H1 (cell line): ENCODE results near the gene TMEM271. TPM values are rescaled to one million over a fixed set of nuclear protein-coding genes. Genes with fewer than 3 reads are reported as not detected.
A peak's percentile ranks its signal among the peaks of the same experiment; 100 is the strongest.

Source experiments
- CTCF ChIA-PET: fragments of 300-600 bp; sonication (Branson Sonifier 250); formaldehyde crosslinking; loops from one replicate; lab custom pipeline; 2021; ENCODE audit not compliant: partially characterized antibody; lab: Charles Lee
- POLR2A ChIA-PET: fragments of 300-600 bp; sonication (Branson Sonifier 250); formaldehyde crosslinking; loops from one replicate; lab custom pipeline; 2021; ENCODE audit warnings: inconsistent platforms; ENCODE audit not compliant: partially characterized antibody; lab: Charles Lee
- DNase-seq, 2 experiments: peaks; one replicate each; pipeline versions ENCODE4 v3.0.0 to v3.0.0-alpha.2; 2010 to 2022; ENCODE audit warnings: low spot score in 2 of 2, low read depth in 1 of 2, mixed read lengths in 1 of 2
- FAIRE-seq: peaks from 2 replicates; lab custom pipeline; 2011; peaks lifted over from hg19 to GRCh38; lab: Jason Lieb, UNC
- H2AFZ ChIP-seq: 2 replicates; pipeline ENCODE4 v1.8.1; 2012; ENCODE audit warnings: low read length, inconsistent platforms
- H2AK5ac ChIP-seq: 2 replicates; pipeline ENCODE4 v1.6.1; 2013; ENCODE audit warnings: low read depth, low read length
- H2BK120ac ChIP-seq: replicated peaks from 2 replicates; pipeline ENCODE3; 2013; ENCODE audit warnings: low read depth, low read length, inconsistent platforms
- H2BK12ac ChIP-seq: 2 replicates; pipeline ENCODE4 v1.6.1; 2013; ENCODE audit warnings: low read depth, low read length
- H2BK15ac ChIP-seq: 2 replicates; pipeline ENCODE4 v1.6.1; 2013; ENCODE audit warnings: low read length
- H2BK20ac ChIP-seq: 2 replicates; pipeline ENCODE4 v1.6.1; 2013; ENCODE audit warnings: low read length
- H2BK5ac ChIP-seq: 2 replicates; pipeline ENCODE4 v1.6.1; 2013; ENCODE audit warnings: low read depth, low read length
- H3K14ac ChIP-seq: 2 replicates; pipeline ENCODE4 v1.6.1; 2013; ENCODE audit warnings: inconsistent platforms; ENCODE audit not compliant: insufficient read length
- H3K18ac ChIP-seq: 2 replicates; pipeline ENCODE4 v1.6.1; 2013; ENCODE audit warnings: low read length; ENCODE audit errors: extremely low read depth
- H3K23ac ChIP-seq: 2 replicates; pipeline ENCODE4 v1.6.1; 2013; ENCODE audit warnings: inconsistent platforms; ENCODE audit not compliant: insufficient read length
- H3K23me2 ChIP-seq: 2 replicates; pipeline ENCODE4 v1.6.1; 2013; ENCODE audit warnings: low read depth, low read length
- H3K27ac ChIP-seq: 2 replicates; pipeline ENCODE4 v1.6.1; 2011; ENCODE audit warnings: low read depth, low read length, inconsistent platforms
- H3K27me3 ChIP-seq, 4 experiments: replicated peaks in 1 of 4; 1 replicate in 1 of 4; 2 replicates in 3 of 4; pipeline versions ENCODE4 v1.6.1 to v1.8.1; 2011 to 2013; ENCODE audit warnings: low read length in 3 of 4, mild to moderate bottlenecking in 3 of 4, inconsistent platforms in 2 of 4, mixed read lengths in 2 of 4, moderate library complexity in 1 of 4; ENCODE audit not compliant: control insufficient read depth in 3 of 4, insufficient read depth in 3 of 4; ENCODE audit errors: extremely low read depth in 1 of 4
- H3K36me3 ChIP-seq, 4 experiments: 2 replicates each; pipeline versions ENCODE4 v1.6.1 to v1.8.1; 2011 to 2013; ENCODE audit warnings: mild to moderate bottlenecking in 4 of 4, low read length in 3 of 4, moderate library complexity in 2 of 4, control low read depth in 1 of 4, inconsistent platforms in 1 of 4; ENCODE audit not compliant: insufficient read depth in 4 of 4, control insufficient read depth in 2 of 4
- H3K4ac ChIP-seq: replicated peaks from 2 replicates; pipeline ENCODE3; 2013; ENCODE audit warnings: low read length, low read depth, mixed read lengths, inconsistent platforms; ENCODE audit not compliant: insufficient read length
- H3K4me1 ChIP-seq, 4 experiments: replicated peaks in 1 of 4; 1 replicate in 1 of 4; 2 replicates in 3 of 4; pipeline versions ENCODE4 v1.6.1 to v1.8.1; 2011 to 2013; ENCODE audit warnings: low read length in 3 of 4, inconsistent platforms in 2 of 4, mixed read lengths in 1 of 4; ENCODE audit not compliant: insufficient read depth in 4 of 4, control insufficient read depth in 3 of 4
- H3K4me2 ChIP-seq, 2 experiments: 2 replicates each; pipeline versions ENCODE4 v1.6.1 to v1.8.1; 2011 to 2013; ENCODE audit warnings: low read depth in 2 of 2, low read length in 2 of 2, control low read depth in 1 of 2, inconsistent platforms in 1 of 2, mild to moderate bottlenecking in 1 of 2; ENCODE audit not compliant: insufficient read depth in 1 of 2
- H3K4me3 ChIP-seq, 4 experiments: fragments of 200-600, 300-600 bp in 1 of 4; sonication (generic), shearing (Covaris generic), sonication (Bioruptor Twin) in 1 of 4; 2 replicates each; pipeline versions ENCODE4 v1.5.1 to v1.8.1; 2011 to 2016; ENCODE audit warnings: low read length in 4 of 4, low read depth in 3 of 4, control low read depth in 2 of 4, inconsistent platforms in 2 of 4, mild to moderate bottlenecking in 2 of 4, mixed read lengths in 1 of 4, moderate library complexity in 1 of 4; ENCODE audit not compliant: insufficient read depth in 2 of 4; ENCODE audit errors: extremely low read depth in 1 of 4
- H3K56ac ChIP-seq: replicated peaks from 2 replicates; pipeline ENCODE3; 2013; ENCODE audit warnings: low read depth, mild to moderate bottlenecking, mixed read lengths, low read length, inconsistent platforms; ENCODE audit not compliant: insufficient read length
- H3K79me1 ChIP-seq: 2 replicates; pipeline ENCODE4 v1.6.1; 2013; ENCODE audit warnings: low read depth, low read length, control low read depth
- H3K79me2 ChIP-seq, 2 experiments: 2 replicates each; pipeline versions ENCODE4 v1.6.1 to v1.8.1; 2012 to 2013; ENCODE audit warnings: low read length in 2 of 2, mild to moderate bottlenecking in 2 of 2, inconsistent platforms in 1 of 2; ENCODE audit not compliant: insufficient read depth in 2 of 2, control insufficient read depth in 1 of 2
- H3K9ac ChIP-seq, 4 experiments: replicated peaks in 1 of 4; 1 replicate in 1 of 4; 2 replicates in 3 of 4; pipeline versions ENCODE4 v1.6.1 to v1.8.1; 2011 to 2013; ENCODE audit warnings: low read depth in 3 of 4, low read length in 3 of 4, control low read depth in 2 of 4, mild to moderate bottlenecking in 2 of 4, moderate library complexity in 2 of 4, inconsistent platforms in 1 of 4; ENCODE audit errors: extremely low read depth in 1 of 4
- H3K9me3 ChIP-seq, 2 experiments: 2 replicates each; pipeline versions ENCODE4 v1.6.1 to v1.8.1; 2012 to 2013; ENCODE audit warnings: mild to moderate bottlenecking in 2 of 2, moderate library complexity in 2 of 2, control low read depth in 1 of 2, inconsistent platforms in 1 of 2, low read depth in 1 of 2, low read length in 1 of 2, mixed read lengths in 1 of 2; ENCODE audit not compliant: insufficient read depth in 2 of 2
- H4K20me1 ChIP-seq, 2 experiments: replicated peaks in 1 of 2; 2 replicates each; pipeline versions ENCODE3 to v1.8.1; 2011 to 2013; ENCODE audit warnings: inconsistent platforms in 2 of 2, low read length in 2 of 2, mild to moderate bottlenecking in 1 of 2; ENCODE audit not compliant: insufficient read depth in 2 of 2, control insufficient read depth in 1 of 2
- H4K5ac ChIP-seq: 2 replicates; pipeline ENCODE4 v1.6.1; 2013; ENCODE audit warnings: low read length, low read depth, mixed read lengths, inconsistent platforms; ENCODE audit not compliant: insufficient read length
- H4K8ac ChIP-seq: 2 replicates; pipeline ENCODE4 v1.8.0; 2013; ENCODE audit warnings: mild to moderate bottlenecking, moderate library complexity, low read length, inconsistent platforms; ENCODE audit not compliant: insufficient read depth; ENCODE audit errors: extremely low read depth
- H4K91ac ChIP-seq: replicated peaks from 2 replicates; pipeline ENCODE3; 2013; ENCODE audit warnings: low read length, mixed read lengths, inconsistent platforms; ENCODE audit not compliant: insufficient read length
- EZH2 ChIP-seq: fragments of 200-600 bp; sonication (generic); IDR thresholded peaks from 2 replicates; pipeline ENCODE4 v1.7.1; 2012; ENCODE audit warnings: low read depth, mild to moderate bottlenecking, moderate library complexity, low read length, inconsistent platforms; ENCODE audit not compliant: severe bottlenecking
- YY1 ChIP-seq: IDR thresholded peaks from 2 replicates; pipeline ENCODE4 v1.6.1; 2011; ENCODE audit warnings: low read depth, mild to moderate bottlenecking, low read length
- ZNF274 ChIP-seq: IDR thresholded peaks from 2 replicates; pipeline ENCODE4 v1.7.0; 2012; ENCODE audit warnings: low read length, borderline replicate concordance; ENCODE audit errors: extremely low read depth
- WGBS, 2 experiments: shearing (Covaris generic) in 1 of 2; methylation state at CpG; one replicate each; pipeline versions ENCODE4 v1.1.6 to v1.1.7; 2013 to 2015; ENCODE audit warnings: low lambda C conversion rate in 2 of 2, mixed read lengths in 2 of 2, inconsistent platforms in 1 of 2, low coverage in 1 of 2, missing lambda C conversion rate in 1 of 2; ENCODE audit not compliant: insufficient replicate concordance in 2 of 2, insufficient coverage in 1 of 2, insufficient read length in 1 of 2; ENCODE audit errors: extremely low coverage in 1 of 2, missing lambda C conversion rate in 1 of 2; 5-methylcytosine and 5-hydroxymethylcytosine counted together
- polyA plus RNA-seq, 7 experiments: library from polyadenylated mRNA; depleted of rRNA in 3 of 7; stranded (reverse) in 5 of 7; unstranded in 2 of 7; fragments of >200 nt in 5 of 7; fragments of 200-250 nt in 2 of 7; gene quantifications; 1 replicate in 5 of 7; 2 replicates in 1 of 7; 4 replicates in 1 of 7; pipeline versions ENCODE4 v1.2.1 to v1.2.3, GENCODE V29; 2011 to 2013; ENCODE audit warnings: missing spikeins in 2 of 7, mixed read lengths in 2 of 7
- total RNA-seq: library from RNA; stranded (reverse); fragmentation: NEBNext Ultra II Directional; extraction: Animal tissue kit (Norgen Biotek cat#: 25700); gene quantifications from 2 replicates; pipeline ENCODE4 v1.2.1, GENCODE V29; 2021
- TF ChIP-seq, protein P1 (sequence below): IDR thresholded peaks from 2 replicates; pipeline ENCODE4 v1.6.1; 2012; ENCODE audit warnings: inconsistent platforms
- TF ChIP-seq, protein P2 (sequence below): IDR thresholded peaks from 2 replicates; pipeline ENCODE4 v1.6.1; 2012; ENCODE audit warnings: inconsistent platforms

Gene TMEM271
- total and polyA plus RNA-seq, 2 of the 8 experiments (the other 6 are each of a cell fraction or from before 2014, with no cell fraction given) = 0.08 to 0.35 TPM

GRCh38 chr4:576991-577498 is 950 bp upstream of the TMEM271 start:
- Histone ChIP-seq H2BK12ac (peak overlapping the region; percentile 96; the same call in 1 of the 2 replicates), H2BK20ac (no peak overlapping the region; the same call in 1 of the 2 replicates), H3K4me3 (peak overlapping the region; percentile 55 to 69 (median 66)), H3K23ac (no peak overlapping the region), H3K56ac (no peak overlapping the region), H2BK5ac (peak overlapping the region; percentile 44; the same call in 1 of the 2 replicates), H2BK15ac (no peak overlapping the region), H3K14ac (no peak overlapping the region), H3K79me1 (no peaks in the 10 kb centered on the region), H3K79me2 (no peaks in the 10 kb centered on the region), H4K8ac (peak overlapping the region; percentile 11; the same call in 1 of the 2 replicates), H2AFZ (0 out of 2 replicates have a peak overlapping the region, but pooled peaks have one; percentile 40), H4K20me1 (peaks cover 2 to 15% of the 10 kb centered on the region in 2 experiments), H3K4me2 (peak overlapping the region; percentile 79 to 100), H3K23me2 (peaks cover 15% of the 10 kb centered on the region), H3K27ac (no peak overlapping the region), H3K9ac (0 out of 7 replicates have a peak overlapping the region, but pooled peaks of 1 of the 4 experiments have one; percentile 21), H3K9me3 (no peaks in the 10 kb centered on the region), H2BK120ac (no peak overlapping the region), H3K4ac (no peak overlapping the region), H3K27me3 (peaks cover 59 to 77% (median 69%) of the 10 kb centered on the region in 4 experiments), H3K36me3 (no peaks in the 10 kb centered on the region), H2AK5ac (no peak overlapping the region), H4K91ac (peak overlapping the region; percentile 76), H3K18ac (peak overlapping the region; percentile 51), H3K4me1 (peaks cover 0 to 20% (median 12%) of the 10 kb centered on the region in 4 experiments; a peak in 6 of 7 replicates)
- 3% methylated on average over 23 of the region's 37 CpGs; no CpG with 5 or more reads in 1 of the 2 experiments for WGBS, 2 experiments
- CTCF ChIA-PET = interaction anchor here (0.6 to 1.5 kb wide), 3 partner anchors 26 to 1205 kb away, joined by 3 read pairs; no protein-coding TSS in a partner anchor
- no peak for FAIRE-seq
- POLR2A ChIA-PET = interaction anchor here (0.7 to 1.6 kb wide), 12 partner anchors 12 to 271 kb away, joined by 3 to 8 read pairs (median 3); partner anchors contain the start of genes ATP5ME, MYL5, PDE6B and ZNF732
- TF ChIP-seq, protein P1, sequence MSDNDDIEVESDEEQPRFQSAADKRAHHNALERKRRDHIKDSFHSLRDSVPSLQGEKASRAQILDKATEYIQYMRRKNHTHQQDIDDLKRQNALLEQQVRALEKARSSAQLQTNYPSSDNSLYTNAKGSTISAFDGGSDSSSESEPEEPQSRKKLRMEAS = peak; percentile 56
- TF ChIP-seq ZNF274 (no peak), EZH2 (peak; percentile 19), YY1 (no peak)
- TF ChIP-seq, protein P2, sequence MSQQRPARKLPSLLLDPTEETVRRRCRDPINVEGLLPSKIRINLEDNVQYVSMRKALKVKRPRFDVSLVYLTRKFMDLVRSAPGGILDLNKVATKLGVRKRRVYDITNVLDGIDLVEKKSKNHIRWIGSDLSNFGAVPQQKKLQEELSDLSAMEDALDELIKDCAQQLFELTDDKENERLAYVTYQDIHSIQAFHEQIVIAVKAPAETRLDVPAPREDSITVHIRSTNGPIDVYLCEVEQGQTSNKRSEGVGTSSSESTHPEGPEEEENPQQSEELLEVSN = 0 out of 2 replicates have a peak, but pooled peaks have one; percentile 5
- TF ChIP-seq, all 59 proteins: peak for 3
- H4K5ac ChIP-seq = no peak overlapping the region
- no peak for DNase-seq
